Measurements from ENCODE around the gene C9.

The C9 gene

DNA sequence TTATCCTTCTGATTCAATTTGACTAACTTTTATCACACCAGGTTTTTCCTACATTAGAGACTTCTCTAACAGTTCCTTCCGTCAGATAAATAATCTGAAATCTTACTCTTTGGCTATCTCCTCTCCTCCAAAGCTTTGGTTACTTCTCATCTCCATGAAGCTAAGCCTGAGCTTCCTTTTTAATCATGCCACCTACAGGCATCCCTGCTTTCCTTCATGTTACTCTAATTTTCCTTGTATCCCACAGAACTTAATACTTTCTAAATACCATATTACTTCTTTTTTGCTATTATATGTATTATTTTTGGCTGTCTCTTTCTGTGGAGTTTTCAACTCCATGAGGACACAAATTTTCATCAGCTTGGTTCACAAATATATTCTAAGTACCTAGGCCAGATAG lies 49.7 kb downstream of the C9 start:
- Histone ChIP-seq H2AFZ (ENCODE audit: low read depth) (no peak overlapping the region), H3K27ac (no peak overlapping the region), H3K9ac (no peak overlapping the region), H3K4me1 (ENCODE audit: low read depth, poor library complexity, severe bottlenecking) (no peaks in the 10 kb centered on the region), H3K4me3 (IDR thresholded peaks at IDR 0.05; ENCODE audit: insufficient read depth, low read depth, low read length) (no peak overlapping the region), H3K36me3 (ENCODE audit: insufficient read depth) (no peaks in the 10 kb centered on the region), H4K20me1 (ENCODE audit: insufficient read depth) (no peaks in the 10 kb centered on the region), H3K4me2 (no peak overlapping the region), H3K27me3 (ENCODE audit: insufficient read depth, low read depth) (no peaks in the 10 kb centered on the region), H3K79me2 (ENCODE audit: insufficient read depth, low read depth) (no peaks in the 10 kb centered on the region)
- TF ChIP-seq, protein P1, sequence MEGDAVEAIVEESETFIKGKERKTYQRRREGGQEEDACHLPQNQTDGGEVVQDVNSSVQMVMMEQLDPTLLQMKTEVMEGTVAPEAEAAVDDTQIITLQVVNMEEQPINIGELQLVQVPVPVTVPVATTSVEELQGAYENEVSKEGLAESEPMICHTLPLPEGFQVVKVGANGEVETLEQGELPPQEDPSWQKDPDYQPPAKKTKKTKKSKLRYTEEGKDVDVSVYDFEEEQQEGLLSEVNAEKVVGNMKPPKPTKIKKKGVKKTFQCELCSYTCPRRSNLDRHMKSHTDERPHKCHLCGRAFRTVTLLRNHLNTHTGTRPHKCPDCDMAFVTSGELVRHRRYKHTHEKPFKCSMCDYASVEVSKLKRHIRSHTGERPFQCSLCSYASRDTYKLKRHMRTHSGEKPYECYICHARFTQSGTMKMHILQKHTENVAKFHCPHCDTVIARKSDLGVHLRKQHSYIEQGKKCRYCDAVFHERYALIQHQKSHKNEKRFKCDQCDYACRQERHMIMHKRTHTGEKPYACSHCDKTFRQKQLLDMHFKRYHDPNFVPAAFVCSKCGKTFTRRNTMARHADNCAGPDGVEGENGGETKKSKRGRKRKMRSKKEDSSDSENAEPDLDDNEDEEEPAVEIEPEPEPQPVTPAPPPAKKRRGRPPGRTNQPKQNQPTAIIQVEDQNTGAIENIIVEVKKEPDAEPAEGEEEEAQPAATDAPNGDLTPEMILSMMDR (conservative IDR thresholded peaks at IDR 0.05; ENCODE audit: low read depth, low read length), result no peak

DNA sequence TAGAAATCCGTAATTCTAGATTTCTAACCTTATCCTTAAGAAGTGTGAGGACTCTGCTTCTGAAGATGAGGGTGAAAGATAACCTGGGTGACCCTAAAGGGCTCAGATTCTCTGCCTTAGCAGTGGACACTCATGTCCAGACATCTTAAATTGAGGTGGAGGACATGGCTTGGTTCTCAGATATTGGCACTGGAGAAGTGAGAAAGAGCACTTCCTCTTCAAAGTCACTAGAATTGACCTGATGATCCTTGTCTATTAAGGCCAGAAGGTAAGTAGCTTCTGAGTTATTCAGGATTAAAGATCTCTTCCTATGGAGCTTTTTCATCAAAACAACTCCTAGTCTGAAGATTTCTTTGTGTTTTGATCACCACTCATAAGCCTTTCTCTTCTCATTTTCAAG lies 54.8 kb downstream of the C9 start:
- Histone ChIP-seq H3K27me3 (ENCODE audit: insufficient read depth, low read depth) (no peaks in the 10 kb centered on the region), H3K27ac (no peak overlapping the region), H3K4me1 (ENCODE audit: low read depth, poor library complexity, severe bottlenecking) (no peaks in the 10 kb centered on the region), H2AFZ (ENCODE audit: low read depth) (no peak overlapping the region), H3K4me2 (no peak overlapping the region), H3K79me2 (ENCODE audit: insufficient read depth, low read depth) (no peaks in the 10 kb centered on the region), H3K9ac (no peak overlapping the region), H3K4me3 (IDR thresholded peaks at IDR 0.05; ENCODE audit: insufficient read depth, low read depth, low read length) (no peak overlapping the region), H3K36me3 (ENCODE audit: insufficient read depth) (no peaks in the 10 kb centered on the region), H4K20me1 (ENCODE audit: insufficient read depth) (no peaks in the 10 kb centered on the region)
- TF ChIP-seq, protein P1 (conservative IDR thresholded peaks at IDR 0.05; ENCODE audit: low read depth, low read length), result no peak

DNA sequence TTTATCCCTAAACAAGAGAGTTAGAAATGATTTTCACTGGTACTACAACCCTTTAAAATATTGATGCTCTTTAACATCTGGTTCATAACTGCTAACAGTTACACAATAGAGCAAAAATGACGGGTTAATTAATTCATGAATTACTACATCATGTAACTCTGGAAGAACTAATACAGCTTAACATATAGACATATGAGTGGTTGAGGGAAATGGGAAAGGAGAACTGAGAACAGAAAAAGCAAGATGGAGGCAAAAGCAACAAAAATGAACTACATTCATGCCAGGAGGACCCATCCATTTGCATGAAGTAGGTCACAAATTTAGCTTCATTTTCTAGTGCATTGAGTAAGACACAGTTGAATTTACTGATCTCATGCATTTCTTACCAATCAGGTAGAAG lies 61.8 kb downstream of the C9 start:
- no peak overlapping the region for H3K4me2 ChIP-seq

DNA sequence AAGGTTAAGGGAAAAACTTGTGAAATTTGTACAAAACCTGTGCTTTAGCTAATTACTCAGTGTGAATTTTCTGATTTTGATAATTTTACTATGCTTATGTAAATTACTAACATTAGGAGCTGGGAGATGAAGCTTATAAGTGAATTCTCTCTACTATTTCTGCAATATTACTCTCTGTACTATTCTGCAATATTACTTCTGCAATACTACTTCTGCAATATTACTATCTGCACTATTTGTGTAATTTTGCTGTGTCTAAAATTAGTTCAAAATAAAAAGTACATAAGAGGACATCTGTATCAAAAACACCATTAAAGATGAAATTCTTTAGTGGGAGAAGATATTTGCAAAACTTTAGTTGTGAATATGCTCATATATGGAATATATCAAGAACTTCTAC lies 62.9 kb downstream of the C9 start:
- Histone ChIP-seq H3K4me1 (ENCODE audit: low read depth, poor library complexity, severe bottlenecking) (peaks cover 7% of the 10 kb centered on the region), H3K9ac (no peak overlapping the region), H3K27me3 (ENCODE audit: insufficient read depth, low read depth) (no peaks in the 10 kb centered on the region), H3K4me2 (no peak overlapping the region), H4K20me1 (ENCODE audit: insufficient read depth) (no peaks in the 10 kb centered on the region), H3K4me3 (IDR thresholded peaks at IDR 0.05; ENCODE audit: insufficient read depth, low read depth, low read length) (no peak overlapping the region), H3K79me2 (ENCODE audit: insufficient read depth, low read depth) (no peaks in the 10 kb centered on the region), H2AFZ (ENCODE audit: low read depth) (no peak overlapping the region), H3K27ac (no peak overlapping the region), H3K36me3 (ENCODE audit: insufficient read depth) (no peaks in the 10 kb centered on the region)
- TF ChIP-seq, protein P1 (conservative IDR thresholded peaks at IDR 0.05; ENCODE audit: low read depth, low read length), result no peak

More for the DNA sequence above, 61.8 kb downstream of the C9 start:
- Histone ChIP-seq H3K27me3 (ENCODE audit: insufficient read depth, low read depth) (no peaks in the 10 kb centered on the region), H4K20me1 (ENCODE audit: insufficient read depth) (no peaks in the 10 kb centered on the region), H3K79me2 (ENCODE audit: insufficient read depth, low read depth) (no peaks in the 10 kb centered on the region), H3K4me3 (IDR thresholded peaks at IDR 0.05; ENCODE audit: insufficient read depth, low read depth, low read length) (no peak overlapping the region), H3K4me1 (ENCODE audit: low read depth, poor library complexity, severe bottlenecking) (peaks cover 7% of the 10 kb centered on the region), H2AFZ (ENCODE audit: low read depth) (no peak overlapping the region), H3K36me3 (ENCODE audit: insufficient read depth) (no peaks in the 10 kb centered on the region), H3K9ac (no peak overlapping the region), H3K27ac (no peak overlapping the region)
- TF ChIP-seq, protein P1 (conservative IDR thresholded peaks at IDR 0.05; ENCODE audit: low read depth, low read length), result no peak
